ENCODE results near the gene DENND2D. TPM values are rescaled to one million over a fixed set of nuclear protein-coding genes. Genes with fewer than 3 reads are reported as not detected.

DENND2D gene
- total and polyA plus RNA-seq, 9 of the 15 experiments (the other 6 are each of a cell fraction or from before 2014, with no cell fraction given) = 0.08 to 0.44 (median 0.13) TPM; not detected in 6

DNA sequence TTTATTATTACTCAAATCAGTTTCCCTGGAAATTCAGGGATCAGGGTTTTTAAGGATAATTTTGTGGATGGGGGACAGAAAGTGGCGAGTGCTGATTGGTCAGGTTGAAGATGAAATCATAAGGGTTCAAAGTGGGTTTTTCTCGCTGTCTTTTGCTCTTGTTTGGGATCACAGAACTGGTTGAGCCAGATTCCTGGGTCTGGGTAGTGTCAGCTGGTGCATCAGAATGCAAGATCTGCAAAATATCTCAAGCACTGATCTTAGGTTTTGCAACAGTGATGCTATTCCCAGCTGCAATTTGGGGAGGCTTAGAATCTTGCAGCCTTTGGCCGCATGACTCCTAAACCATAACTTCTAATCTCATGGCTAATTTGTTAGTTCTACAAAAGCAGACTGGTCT is 36.4 kb upstream of the DENND2D start (continued):
- TF ChIP-seq ZNF583 (CRISPR knock-in tag; IDR thresholded peaks at IDR 0.05) = no peak
- no peak for TF ChIP-seq NR2C1 (IDR thresholded peaks at IDR 0.05)
- TF ChIP-seq NR2C1 (tag; IDR thresholded peaks at IDR 0.05) = no peak
- TF ChIP-seq KAT8 (IDR thresholded peaks at IDR 0.05; ENCODE audit: low read depth) = no peak
- TF ChIP-seq, protein P1, sequence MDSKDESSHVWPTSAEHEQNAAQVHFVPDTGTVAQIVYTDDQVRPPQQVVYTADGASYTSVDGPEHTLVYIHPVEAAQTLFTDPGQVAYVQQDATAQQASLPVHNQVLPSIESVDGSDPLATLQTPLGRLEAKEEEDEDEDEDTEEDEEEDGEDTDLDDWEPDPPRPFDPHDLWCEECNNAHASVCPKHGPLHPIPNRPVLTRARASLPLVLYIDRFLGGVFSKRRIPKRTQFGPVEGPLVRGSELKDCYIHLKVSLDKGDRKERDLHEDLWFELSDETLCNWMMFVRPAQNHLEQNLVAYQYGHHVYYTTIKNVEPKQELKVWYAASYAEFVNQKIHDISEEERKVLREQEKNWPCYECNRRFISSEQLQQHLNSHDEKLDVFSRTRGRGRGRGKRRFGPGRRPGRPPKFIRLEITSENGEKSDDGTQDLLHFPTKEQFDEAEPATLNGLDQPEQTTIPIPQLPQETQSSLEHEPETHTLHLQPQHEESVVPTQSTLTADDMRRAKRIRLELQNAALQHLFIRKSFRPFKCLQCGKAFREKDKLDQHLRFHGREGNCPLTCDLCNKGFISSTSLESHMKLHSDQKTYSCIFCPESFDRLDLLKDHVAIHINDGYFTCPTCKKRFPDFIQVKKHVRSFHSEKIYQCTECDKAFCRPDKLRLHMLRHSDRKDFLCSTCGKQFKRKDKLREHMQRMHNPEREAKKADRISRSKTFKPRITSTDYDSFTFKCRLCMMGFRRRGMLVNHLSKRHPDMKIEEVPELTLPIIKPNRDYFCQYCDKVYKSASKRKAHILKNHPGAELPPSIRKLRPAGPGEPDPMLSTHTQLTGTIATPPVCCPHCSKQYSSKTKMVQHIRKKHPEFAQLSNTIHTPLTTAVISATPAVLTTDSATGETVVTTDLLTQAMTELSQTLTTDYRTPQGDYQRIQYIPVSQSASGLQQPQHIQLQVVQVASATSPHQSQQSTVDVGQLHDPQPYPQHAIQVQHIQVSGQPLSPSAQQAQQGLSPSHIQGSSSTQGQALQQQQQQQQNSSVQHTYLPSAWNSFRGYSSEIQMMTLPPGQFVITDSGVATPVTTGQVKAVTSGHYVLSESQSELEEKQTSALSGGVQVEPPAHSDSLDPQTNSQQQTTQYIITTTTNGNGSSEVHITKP (IDR thresholded peaks at IDR 0.05; ENCODE audit: partially characterized antibody) = no peak
- TF ChIP-seq OTX1 (CRISPR knock-in tag; IDR thresholded peaks at IDR 0.05) = no peak
- no peak for TF ChIP-seq SMAD4 (CRISPR knock-in tag; conservative IDR thresholded peaks at IDR 0.05)
- no peak for TF ChIP-seq NR0B1 (IDR thresholded peaks at IDR 0.05; ENCODE audit: partially characterized antibody)

Data from K562 (cell line).